Smooth muscle cell of the pulmonary artery (primary cell): Measurements from ENCODE around the gene GAS6. TPM values are rescaled to one million over a fixed set of nuclear protein-coding genes. Genes with fewer than 3 reads are reported as not detected.

Experiments
- total RNA-seq: library from RNA; depleted of rRNA; stranded (reverse); fragments of >200 nt; gene quantifications from 2 replicates; pipeline ENCODE4 v1.2.3, GENCODE V29; 2014

The GAS6 gene
- total RNA-seq, result 107 and 394 TPM in 2 replicates

DNA sequence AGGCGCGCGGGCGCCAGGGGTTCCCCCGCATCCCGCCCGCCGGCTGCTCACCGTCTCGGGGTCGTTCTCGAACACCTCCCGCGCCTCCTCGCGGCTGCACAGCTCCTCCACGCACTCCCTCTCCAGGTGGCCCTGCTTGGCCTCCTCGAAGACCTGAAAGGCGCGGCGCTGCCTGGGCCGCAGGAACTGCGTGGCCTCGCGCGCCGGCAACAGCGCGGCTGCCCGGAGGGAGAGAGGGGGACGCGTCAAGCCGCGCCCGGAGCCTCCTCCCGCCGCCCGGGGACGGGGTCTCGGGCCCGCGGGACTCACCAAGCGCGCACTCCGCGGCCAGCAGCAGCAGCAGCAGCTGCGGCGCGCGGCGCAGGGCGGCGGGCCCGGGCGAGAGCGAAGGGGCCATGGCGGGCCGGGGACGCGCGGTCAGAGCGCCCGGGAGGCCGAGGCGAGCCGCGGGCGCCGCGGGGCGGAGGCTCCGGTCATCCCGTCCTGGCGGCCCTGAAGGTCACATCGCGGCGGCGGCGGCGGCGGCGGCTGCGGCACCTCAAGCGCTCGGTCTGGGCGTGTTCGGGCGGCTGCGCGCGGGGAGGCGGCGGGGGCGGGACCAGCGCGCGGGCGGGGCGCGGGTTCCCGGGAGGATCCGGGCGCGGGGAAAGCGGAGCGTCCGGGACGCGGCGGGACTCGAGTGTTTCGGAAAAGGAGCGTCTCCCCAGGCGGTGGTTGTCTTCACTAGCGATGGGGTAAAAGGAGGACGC, at the start of gene GAS6:
TSS of gene GAS6 (minus strand) at position 553 of the 749 bp plus-strand sequence. CDS start at position 397, 156 bp downstream.

Other genes starting within 250 kb of the GAS6 start
- not detected in 2 replicates for gene ATP4B, start 205.9 kb downstream of the GAS6 start, total RNA-seq
- gene GRK1, start 196.9 kb downstream of the GAS6 start, total RNA-seq, result 0.03 TPM in 1 of 2 replicates, not detected in the other
- 0.13 and 1.2 TPM in 2 replicates for gene TMEM255B, start 104.8 kb downstream of the GAS6 start, total RNA-seq
- 0.78 and 0.89 TPM in 2 replicates for gene C13orf46, start 110.0 kb upstream of the GAS6 start, total RNA-seq